Measurements from ENCODE around the gene ZBTB3.

DNA sequence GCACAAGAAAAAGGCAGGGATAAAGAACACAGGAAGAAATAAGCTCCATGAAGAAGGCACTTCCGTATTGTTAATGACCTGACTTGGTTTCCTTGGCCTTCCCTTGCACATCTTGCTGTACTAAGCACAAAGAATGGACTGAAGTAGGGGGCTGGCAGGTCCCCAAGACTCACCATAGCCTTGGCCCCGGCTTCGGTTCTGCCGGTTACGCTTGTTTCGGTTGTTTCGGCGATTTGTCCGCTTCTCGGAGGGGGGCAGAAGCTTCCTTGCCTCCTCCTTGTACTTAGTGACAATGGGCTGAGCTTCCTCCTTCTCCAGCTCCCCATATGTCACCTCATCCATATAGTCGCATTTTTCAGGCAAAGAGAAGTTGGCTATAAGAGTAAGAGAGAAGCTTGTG, 37.1 kb downstream of the ZBTB3 start:
- no peak for TF ChIP-seq CTCF (IDR thresholded peaks at IDR 0.05)
- TF ChIP-seq ZNF302 (CRISPR knock-in tag; IDR thresholded peaks at IDR 0.05), result no peak
- TF ChIP-seq TFCP2L1 (CRISPR knock-in tag; IDR thresholded peaks at IDR 0.05), result no peak
- no peak for TF ChIP-seq EP300 (IDR thresholded peaks at IDR 0.05)
- no peak for TF ChIP-seq CHD2 (IDR thresholded peaks at IDR 0.05; ENCODE audit: low read length, partially characterized antibody)
- TF ChIP-seq RAD21 (conservative IDR thresholded peaks at IDR 0.05 in 1 of 2, IDR thresholded peaks at IDR 0.05 in 1 of 2), result no peak
- TF ChIP-seq TP53 (CRISPR knock-in tag; IDR thresholded peaks at IDR 0.05), result no peak
- TF ChIP-seq NFE2L2 (conservative IDR thresholded peaks at IDR 0.05; ENCODE audit: low read length), result no peak
- no peak for TF ChIP-seq HEYL (CRISPR knock-in tag; IDR thresholded peaks at IDR 0.05)
- TF ChIP-seq PHF8 (IDR thresholded peaks at IDR 0.05; ENCODE audit: borderline replicate concordance, low read depth), result no peak
- TF ChIP-seq USF2 (IDR thresholded peaks at IDR 0.05), result no peak
- no peak for TF ChIP-seq EHMT2 (IDR thresholded peaks at IDR 0.05; ENCODE audit: low read depth)
- TF ChIP-seq SMC3 (IDR thresholded peaks at IDR 0.05), result no peak
- TF ChIP-seq, protein P1, sequence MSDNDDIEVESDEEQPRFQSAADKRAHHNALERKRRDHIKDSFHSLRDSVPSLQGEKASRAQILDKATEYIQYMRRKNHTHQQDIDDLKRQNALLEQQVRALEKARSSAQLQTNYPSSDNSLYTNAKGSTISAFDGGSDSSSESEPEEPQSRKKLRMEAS (IDR thresholded peaks at IDR 0.05), result no peak
